Osteoblast (primary cell): ENCODE measurements around the gene MGAT4C. TPM values are rescaled to one million over a fixed set of nuclear protein-coding genes. Genes with fewer than 3 reads are reported as not detected.

ENCODE experiments used
- DNase-seq: peaks from one replicate; pipeline ENCODE4 v3.0.0; 2011; ENCODE audit warnings: low spot score, mixed read lengths; ENCODE audit not compliant: insufficient read length; ENCODE audit errors: missing footprints
- H2AFZ ChIP-seq: 2 replicates; pipeline ENCODE4 v1.6.0; 2011; ENCODE audit warnings: mild to moderate bottlenecking, low read length
- H3K27ac ChIP-seq: 2 replicates; pipeline ENCODE4 v1.5.1; 2011; ENCODE audit warnings: mild to moderate bottlenecking, low read depth, low read length, moderate library complexity
- H3K27me3 ChIP-seq: 2 replicates; pipeline ENCODE4 v1.6.0; 2012; ENCODE audit warnings: mild to moderate bottlenecking, control low read depth, inconsistent platforms, low read length, moderate library complexity; ENCODE audit not compliant: insufficient read depth
- H3K36me3 ChIP-seq: 2 replicates; pipeline ENCODE4 v1.5.1; 2011; ENCODE audit warnings: mild to moderate bottlenecking, low read length, control low read depth, moderate library complexity; ENCODE audit not compliant: insufficient read depth
- H3K4me1 ChIP-seq: 2 replicates; pipeline ENCODE4 v1.5.1; 2011; ENCODE audit warnings: mild to moderate bottlenecking, low read length, control low read depth, moderate library complexity; ENCODE audit not compliant: insufficient read depth
- H3K4me2 ChIP-seq: 2 replicates; pipeline ENCODE4 v1.6.0; 2011; ENCODE audit warnings: mild to moderate bottlenecking, low read length; ENCODE audit not compliant: insufficient read depth
- H3K4me3 ChIP-seq: fragments of 200-600 bp; sonication (generic); 3 replicates; pipeline ENCODE4 v1.5.1; 2012; ENCODE audit warnings: mild to moderate bottlenecking, low read length, inconsistent platforms; ENCODE audit not compliant: insufficient read depth
- H3K79me2 ChIP-seq: 2 replicates; pipeline ENCODE4 v1.6.0; 2012; ENCODE audit warnings: mild to moderate bottlenecking, low read length, control low read depth, inconsistent platforms; ENCODE audit not compliant: insufficient read depth
- H3K9me3 ChIP-seq: 2 replicates; pipeline ENCODE4 v1.5.1; 2011; ENCODE audit warnings: low read depth, low read length, control low read depth
- H4K20me1 ChIP-seq: 2 replicates; pipeline ENCODE4 v1.6.0; 2012; ENCODE audit warnings: mild to moderate bottlenecking, low read length, control low read depth; ENCODE audit not compliant: insufficient read depth
- total RNA-seq: library from RNA; depleted of rRNA; stranded (reverse); fragments of >200 nt; gene quantifications from 2 replicates; pipeline ENCODE4 v1.2.3, GENCODE V29; 2012
- TF ChIP-seq, protein P1 (sequence below): IDR thresholded peaks from 2 replicates; pipeline ENCODE4 v1.5.1; 2011; ENCODE audit warnings: mild to moderate bottlenecking, low read depth, low read length, moderate library complexity; ENCODE audit errors: extremely low read depth

The MGAT4C gene
- total RNA-seq, 1 donor, result not detected

DNA sequence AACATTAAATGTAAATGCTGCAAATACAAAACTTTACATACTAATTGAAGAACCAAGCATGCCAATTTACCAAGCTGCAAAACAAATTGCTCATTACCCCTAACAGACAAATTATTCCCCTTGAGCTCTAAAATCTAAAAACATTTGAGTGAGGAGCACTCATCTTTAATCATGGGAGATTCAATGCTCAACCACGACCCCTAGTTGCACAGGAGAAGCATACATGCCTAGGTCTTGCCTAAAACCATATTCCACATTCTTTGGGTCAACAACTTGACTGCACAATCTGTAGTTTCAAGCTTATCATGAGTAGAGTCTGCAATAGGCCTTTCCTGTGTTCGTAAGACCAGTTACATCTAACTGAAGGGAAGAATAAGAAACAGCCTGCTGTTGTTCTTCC lies 69.7 kb downstream of the MGAT4C start:
- Histone ChIP-seq H3K27ac (no peak overlapping the region), H3K79me2 (no peaks in the 10 kb centered on the region), H3K27me3 (no peaks in the 10 kb centered on the region), H3K4me2 (no peak overlapping the region), H3K9me3 (no peaks in the 10 kb centered on the region), H4K20me1 (no peaks in the 10 kb centered on the region), H3K36me3 (no peaks in the 10 kb centered on the region), H2AFZ (no peak overlapping the region), H3K4me3 (no peak overlapping the region), H3K4me1 (no peaks in the 10 kb centered on the region)
- TF ChIP-seq, protein P1, sequence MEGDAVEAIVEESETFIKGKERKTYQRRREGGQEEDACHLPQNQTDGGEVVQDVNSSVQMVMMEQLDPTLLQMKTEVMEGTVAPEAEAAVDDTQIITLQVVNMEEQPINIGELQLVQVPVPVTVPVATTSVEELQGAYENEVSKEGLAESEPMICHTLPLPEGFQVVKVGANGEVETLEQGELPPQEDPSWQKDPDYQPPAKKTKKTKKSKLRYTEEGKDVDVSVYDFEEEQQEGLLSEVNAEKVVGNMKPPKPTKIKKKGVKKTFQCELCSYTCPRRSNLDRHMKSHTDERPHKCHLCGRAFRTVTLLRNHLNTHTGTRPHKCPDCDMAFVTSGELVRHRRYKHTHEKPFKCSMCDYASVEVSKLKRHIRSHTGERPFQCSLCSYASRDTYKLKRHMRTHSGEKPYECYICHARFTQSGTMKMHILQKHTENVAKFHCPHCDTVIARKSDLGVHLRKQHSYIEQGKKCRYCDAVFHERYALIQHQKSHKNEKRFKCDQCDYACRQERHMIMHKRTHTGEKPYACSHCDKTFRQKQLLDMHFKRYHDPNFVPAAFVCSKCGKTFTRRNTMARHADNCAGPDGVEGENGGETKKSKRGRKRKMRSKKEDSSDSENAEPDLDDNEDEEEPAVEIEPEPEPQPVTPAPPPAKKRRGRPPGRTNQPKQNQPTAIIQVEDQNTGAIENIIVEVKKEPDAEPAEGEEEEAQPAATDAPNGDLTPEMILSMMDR, result peak; percentile 29
- no peak for DNase-seq

DNA sequence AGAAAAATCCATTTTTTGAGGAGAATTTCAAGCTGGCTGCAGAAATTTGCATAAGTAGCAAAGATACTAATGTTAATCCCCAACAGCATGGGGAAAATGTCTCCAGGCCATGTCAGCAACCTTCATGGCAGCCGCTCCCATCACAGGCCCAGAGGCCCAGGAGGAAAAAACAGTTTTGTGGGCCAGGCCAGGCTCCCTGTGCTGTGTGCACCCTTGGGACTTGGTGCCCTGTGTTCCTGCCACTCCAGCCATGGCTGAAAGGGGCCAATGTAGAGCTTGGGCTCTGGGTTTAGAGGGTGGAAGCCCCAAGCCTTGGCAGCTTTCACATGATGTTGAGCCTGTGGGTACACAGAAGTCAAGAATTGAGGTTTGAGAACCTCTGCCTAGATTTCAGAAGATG lies 76.3 kb downstream of the MGAT4C start:
- no peak overlapping the region for H3K4me2 ChIP-seq
- no peaks in the 10 kb centered on the region for H3K9me3 ChIP-seq
- no peaks in the 10 kb centered on the region for H3K27me3 ChIP-seq
- TF ChIP-seq, protein P1, result no peak
- H4K20me1 ChIP-seq, result no peaks in the 10 kb centered on the region
- H3K36me3 ChIP-seq, result no peaks in the 10 kb centered on the region
- DNase-seq, result no peak
- H3K79me2 ChIP-seq, result no peaks in the 10 kb centered on the region
- H3K27ac ChIP-seq, result no peak overlapping the region
- H3K4me1 ChIP-seq, result no peaks in the 10 kb centered on the region
- H2AFZ ChIP-seq, result no peak overlapping the region
- no peak overlapping the region for H3K4me3 ChIP-seq

DNA sequence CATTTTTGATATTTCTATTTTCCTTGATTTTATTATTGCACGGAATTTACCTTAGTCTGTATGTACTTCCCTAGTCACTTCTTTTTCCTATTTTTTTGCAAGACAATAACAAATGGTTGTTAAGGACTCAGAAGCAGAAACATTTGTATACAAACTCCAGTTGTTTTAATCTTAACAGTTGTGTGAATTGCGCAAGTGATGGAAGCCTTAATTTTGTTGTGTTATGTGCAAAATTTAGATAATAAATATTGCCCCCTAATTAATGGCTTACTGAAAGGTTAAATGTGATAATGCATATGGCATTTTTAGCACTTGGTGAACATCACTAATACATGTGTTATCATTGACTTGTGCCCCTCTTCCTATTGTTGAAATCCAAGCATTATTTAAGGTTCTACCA lies 82.0 kb downstream of the MGAT4C start:
- no peaks in the 10 kb centered on the region for H3K4me1 ChIP-seq
- H3K4me2 ChIP-seq, result no peak overlapping the region
- no peaks in the 10 kb centered on the region for H3K27me3 ChIP-seq
- H2AFZ ChIP-seq, result no peak overlapping the region
- no peaks in the 10 kb centered on the region for H4K20me1 ChIP-seq
- H3K27ac ChIP-seq, result no peak overlapping the region
- no peak overlapping the region for H3K4me3 ChIP-seq
- H3K9me3 ChIP-seq, result no peaks in the 10 kb centered on the region
- H3K36me3 ChIP-seq, result no peaks in the 10 kb centered on the region
- H3K79me2 ChIP-seq, result no peaks in the 10 kb centered on the region
- TF ChIP-seq, protein P1, result no peak
- peak; percentile 18 for DNase-seq

DNA sequence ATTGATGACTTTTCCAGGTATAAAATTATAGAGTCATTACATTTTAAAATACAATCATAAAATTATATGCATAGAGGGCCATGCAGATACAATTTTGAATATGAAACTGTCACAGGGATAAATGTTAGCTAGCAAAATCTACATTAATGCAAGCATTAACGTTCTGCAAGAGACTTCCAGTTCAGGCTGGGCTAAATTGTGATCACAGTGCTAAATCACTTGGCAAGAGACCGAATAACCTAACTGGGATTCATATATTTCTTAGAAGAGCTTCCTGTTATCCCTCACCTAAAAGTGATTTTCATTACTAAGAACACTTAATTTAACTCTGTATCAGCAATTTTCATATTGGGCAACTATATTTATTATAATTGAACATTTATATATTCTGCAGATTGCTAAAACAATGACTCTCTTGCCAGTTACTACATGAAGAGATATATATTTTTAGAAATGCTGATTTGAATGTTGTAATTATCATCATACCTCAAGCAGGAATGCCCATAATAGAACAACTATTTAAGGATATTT lies 83.2 kb downstream of the MGAT4C start:
- H3K79me2 ChIP-seq, result no peaks in the 10 kb centered on the region
- no peak overlapping the region for H2AFZ ChIP-seq
- TF ChIP-seq, protein P1, result no peak
- no peaks in the 10 kb centered on the region for H3K4me1 ChIP-seq
- H3K4me3 ChIP-seq, result no peak overlapping the region
- no peak overlapping the region for H3K27ac ChIP-seq
- no peaks in the 10 kb centered on the region for H3K36me3 ChIP-seq
- H3K4me2 ChIP-seq, result no peak overlapping the region
- H3K27me3 ChIP-seq, result no peaks in the 10 kb centered on the region
- no peaks in the 10 kb centered on the region for H4K20me1 ChIP-seq
- H3K9me3 ChIP-seq, result no peaks in the 10 kb centered on the region
- no peak for DNase-seq
